NCI-H1436 treated with DMSO at 0.1 percent for 48 hours (cell line): ENCODE measurements around the gene NEK4.
"Not testable (repeated sequence)": the region's sequence is repeated elsewhere in the genome, so short reads cannot be mapped to it uniquely, and the experiment has no call there.

Experiments used
- DNase-seq: peaks from one replicate; lab custom pipeline; 2025; lab: John Stamatoyannopoulos, UW

The NEK4 gene

DNA sequence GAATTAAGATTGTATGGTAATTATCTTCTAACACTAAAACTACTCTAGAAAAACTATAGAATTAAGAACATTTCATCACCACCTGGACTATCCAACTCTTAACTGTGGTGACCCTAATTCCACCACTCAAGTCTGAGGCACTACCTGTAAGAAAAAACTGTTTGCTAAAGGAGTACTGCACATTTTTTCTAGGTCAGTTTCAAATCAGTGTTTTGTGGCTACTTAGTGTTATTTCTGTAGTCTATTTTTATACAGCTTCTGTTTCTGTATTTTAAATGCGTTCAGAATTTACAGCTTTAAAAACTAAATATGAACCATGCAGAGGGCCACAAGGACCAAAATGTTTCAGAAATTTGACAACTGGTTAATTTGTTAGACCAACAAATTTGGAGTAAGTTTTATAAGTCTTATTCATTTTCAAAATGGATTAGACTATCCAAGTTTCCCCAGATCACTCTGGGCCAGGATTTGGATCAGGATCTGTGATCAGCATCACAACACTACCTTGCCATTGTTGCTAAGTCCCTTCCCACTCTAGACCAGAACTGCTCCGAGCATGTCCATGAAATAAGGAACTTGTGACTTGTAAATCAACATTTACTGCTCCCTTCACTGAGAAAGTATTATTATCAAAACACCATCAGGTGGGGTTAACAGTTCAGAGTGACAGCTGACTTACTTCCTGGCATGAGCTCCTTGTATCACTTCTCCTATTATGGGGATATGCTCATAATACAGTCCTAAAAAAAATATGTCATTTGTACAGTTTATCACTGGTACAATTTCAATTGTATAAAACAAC is 73.7 kb downstream of the NEK4 start:
- DNase-seq, result no peak

DNA sequence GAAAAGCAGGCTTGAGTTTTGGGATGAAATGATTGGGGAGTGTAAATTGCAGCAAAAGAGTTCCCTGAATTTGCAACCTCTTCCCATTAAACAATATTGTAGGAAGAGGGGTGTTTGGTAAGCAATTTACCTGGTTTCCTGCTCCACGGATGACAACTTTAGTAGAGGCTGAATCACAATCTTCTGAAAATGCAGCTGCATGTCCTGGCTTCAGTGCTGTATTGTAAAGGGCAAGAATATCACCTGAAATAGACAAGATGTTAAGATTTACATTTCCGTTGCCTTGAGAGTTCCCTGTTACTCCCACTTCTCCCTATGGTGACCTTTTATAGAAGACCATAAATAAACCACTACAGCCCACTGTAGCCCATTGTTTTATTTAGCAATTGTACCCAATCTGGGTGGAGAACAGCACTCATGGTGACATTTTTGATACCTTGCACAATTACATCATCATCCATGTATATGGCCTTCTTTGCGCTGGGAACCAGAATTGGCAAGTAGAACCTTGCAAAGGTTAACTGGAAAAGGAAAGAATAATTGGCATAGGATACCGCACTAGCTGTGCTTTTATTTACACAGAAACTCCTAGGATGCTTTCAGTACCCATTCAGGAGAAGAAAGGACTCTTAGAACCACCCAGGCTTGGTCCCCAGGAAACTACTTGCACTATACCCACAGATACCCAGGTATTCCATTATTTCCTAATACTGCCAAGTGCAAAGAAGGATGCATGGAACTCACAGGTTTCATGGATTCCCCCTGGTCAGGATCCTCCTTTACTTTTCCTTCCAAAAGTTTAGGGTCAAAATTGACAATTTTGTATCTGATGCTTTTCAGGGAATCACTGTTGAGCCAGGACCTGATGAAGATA is 74.7 kb downstream of the NEK4 start:
- DNase-seq, result no peak

DNA sequence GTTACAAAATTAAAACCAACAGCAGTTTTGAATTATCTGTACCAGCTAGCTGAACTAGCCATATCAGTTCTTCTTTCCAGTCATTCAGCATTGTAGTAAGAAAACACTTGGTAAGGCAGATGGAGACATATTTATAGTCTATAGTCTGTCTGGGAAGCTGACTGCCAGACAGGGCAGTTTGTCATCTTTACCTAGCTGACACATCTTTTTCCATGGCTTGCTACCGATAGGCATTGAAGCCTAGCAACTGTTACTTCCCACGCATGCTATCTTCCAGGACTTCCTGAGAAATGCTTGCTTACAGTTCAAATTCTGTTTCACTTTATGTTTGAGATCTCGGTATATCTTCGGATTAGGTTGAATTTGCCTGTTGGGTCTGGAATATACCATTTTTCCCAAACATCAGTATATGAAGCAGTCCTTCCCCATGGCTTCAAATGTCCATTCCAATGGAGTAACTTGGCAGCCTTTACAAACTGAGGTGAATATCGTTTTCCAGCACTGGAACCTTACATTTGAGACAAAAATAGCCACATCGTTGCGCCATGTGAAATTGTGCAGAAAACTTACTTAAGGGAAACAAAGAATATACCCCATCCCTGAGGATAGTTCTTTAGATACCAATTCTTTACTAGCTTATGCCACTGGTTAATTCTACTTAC is 76.1 kb downstream of the NEK4 start:
- DNase-seq, result no peak

DNA sequence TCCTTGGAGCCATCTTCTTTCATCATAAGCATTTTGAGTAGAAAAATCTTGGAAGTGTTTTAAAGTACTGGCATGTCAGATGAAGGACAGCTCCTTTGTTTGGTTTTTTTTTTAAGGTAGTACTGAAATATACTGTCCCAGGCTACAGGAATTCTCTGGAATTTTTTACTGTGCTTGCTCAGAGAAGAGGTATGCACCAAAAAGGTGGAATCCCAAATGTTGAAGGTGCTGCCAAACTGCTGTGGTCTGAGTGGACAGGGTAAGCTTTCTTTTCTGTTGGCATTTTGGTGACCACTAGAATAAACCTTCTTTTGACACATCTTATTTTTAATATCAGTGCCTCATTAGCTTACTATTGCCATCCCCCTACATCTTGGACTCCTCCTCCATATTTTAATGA is 77.7 kb downstream of the NEK4 start:
- no peak for DNase-seq

DNA sequence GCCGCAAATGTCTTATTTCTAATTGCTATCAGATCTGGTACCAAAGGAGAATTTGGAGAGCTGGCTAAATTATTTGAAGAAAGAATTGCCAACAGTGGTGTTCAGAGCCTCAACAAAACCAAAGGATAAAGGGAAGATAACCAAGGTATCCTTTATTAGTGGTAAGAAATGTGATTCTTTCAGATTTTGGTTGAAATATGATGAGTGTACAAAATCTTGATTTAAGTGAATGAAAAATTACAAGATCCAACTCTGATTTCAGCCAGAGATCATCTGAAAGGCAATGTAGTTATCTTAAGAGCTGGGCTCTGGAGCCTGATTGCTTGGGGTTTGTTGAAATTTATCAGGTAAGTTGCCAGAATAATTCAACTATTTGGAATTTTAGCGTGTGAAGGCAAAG is 80.2 kb downstream of the NEK4 start:
- no peak for DNase-seq

DNA sequence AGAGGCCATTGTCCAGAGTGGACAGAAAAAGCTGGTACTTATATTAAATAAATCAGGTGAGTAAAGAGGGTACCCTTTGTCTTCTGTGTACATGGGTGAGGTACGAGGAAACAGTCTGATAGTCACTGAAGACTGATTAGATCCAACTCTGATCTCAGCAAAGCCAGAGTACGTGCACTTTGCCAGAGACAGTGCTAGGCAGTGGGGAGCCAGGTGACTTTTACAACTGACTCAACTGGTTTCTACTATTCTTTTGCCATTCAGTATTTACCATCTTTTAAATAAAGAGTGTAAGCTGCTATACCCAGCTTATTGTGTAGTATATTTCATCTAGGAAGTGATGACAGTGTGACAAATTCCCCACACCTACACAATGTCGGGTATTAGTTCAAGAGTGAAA is 81.6 kb downstream of the NEK4 start:
- DNase-seq, result no peak

DNA sequence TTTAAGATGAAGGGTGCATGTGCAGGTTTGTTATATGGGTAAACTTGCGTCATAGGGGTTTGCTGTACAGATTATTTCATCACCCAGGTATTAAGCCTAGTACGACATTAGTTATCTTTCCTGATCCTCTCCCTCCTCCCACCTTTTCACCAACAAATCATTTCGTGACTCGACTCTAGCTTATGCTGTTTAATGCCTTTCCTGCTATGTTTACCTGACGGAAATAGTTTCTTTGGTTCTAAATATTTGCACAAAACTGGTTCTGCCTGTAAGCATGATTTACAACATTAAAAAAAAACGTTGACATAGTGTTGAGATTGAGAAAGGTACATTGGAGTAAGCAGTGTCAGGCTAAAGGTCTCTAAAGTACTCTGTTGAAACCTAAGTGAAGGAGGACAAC is 82.5 kb downstream of the NEK4 start:
- no peak for DNase-seq

DNA sequence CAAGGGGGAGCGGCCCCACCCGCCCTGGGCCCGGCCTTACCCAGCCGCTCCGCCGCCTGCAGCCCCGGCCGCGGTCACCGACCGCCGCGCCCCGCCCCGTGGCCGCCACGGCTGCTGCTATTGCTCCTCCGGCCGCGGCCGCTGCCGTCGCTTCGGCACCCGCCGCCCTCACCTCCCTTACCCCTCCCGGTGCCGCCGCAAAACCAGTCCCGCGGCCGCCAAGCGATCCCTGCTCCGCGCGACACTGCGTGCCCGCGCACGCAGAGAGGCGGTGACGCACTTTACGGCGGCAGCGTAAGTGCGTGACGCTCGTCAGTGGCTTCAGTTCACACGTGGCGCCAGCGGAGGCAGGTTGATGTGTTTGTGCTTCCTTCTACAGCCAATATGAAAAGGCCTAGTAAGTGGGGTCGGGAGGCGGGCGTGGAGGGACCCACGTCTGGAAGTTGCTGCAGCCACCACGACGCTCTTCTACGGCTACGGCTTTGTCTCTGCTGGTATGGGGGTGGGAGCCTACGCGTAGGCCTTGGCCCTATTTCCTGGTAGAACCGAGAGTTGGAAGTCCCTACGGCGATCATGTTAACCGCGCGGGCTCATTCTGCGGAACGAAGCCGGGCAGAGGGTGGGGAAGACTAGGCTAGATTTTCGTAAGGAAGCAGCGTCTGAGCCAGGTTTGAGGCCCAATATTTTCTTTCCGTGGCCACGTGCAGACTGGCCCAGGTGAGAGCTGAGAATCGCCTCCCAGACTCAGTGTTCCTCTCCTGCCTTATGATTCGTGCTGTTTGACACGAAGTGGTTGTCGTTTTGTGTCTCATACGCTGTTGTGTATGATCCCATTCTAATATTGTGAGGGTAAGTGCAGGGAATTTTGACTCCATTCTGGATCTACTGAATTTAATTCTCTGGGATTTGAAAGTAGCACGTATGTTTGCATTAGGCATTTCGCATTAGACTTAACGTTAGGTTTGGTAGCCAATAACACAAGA is 84.7 kb downstream of the NEK4 start, which contains the start of the genes GNL3 and PBRM1:
Gene GNL3, plus strand, starts transcription at position 324 of the 983 bp plus-strand sequence. Its CDS starts 61 bp downstream, at position 385.
Gene PBRM1, minus strand, starts transcription at position 205 of the 983 bp plus-strand sequence.
- DNase-seq, result no peak

DNA sequence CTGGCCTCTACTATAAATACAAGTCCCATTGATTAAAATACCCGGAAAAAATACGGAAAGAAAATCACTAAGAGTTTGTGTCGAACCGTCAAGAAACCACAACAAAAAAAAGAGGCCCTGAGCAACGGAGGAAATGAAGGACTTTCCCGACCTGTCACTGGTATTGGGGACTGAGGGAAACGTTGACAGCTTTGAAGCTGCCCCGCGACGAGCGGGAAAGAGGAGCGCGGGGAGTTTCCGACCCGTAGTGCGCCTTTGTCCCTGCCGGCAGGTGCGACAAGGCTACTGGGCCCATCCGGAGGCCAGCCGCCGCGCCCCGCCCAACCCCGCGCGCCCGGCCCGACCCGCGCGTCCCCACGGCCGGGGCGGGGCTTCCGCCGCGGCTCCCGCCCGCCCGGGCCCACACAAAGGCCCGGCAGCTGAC is 85.4 kb downstream of the NEK4 start:
- DNase-seq, result no peak

DNA sequence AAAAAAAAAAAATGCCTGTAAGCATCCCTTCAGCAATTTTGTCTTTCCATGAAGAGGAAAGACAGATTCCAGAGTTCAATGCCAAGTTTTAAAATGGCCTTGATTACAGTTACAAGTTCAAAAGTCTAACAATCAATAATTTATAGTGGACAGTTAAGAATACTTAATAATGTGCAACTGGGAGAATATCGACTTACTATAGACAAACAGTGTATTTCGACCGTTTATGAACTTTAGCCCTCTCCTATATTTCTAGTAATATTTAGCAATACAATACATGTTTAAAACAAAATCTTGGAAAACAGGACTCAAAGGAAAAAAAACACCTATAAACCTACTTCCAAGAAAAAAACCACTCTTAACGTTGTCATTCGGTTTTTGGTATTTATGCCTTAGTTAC is 86.6 kb downstream of the NEK4 start:
- DNase-seq, result no peak

DNA sequence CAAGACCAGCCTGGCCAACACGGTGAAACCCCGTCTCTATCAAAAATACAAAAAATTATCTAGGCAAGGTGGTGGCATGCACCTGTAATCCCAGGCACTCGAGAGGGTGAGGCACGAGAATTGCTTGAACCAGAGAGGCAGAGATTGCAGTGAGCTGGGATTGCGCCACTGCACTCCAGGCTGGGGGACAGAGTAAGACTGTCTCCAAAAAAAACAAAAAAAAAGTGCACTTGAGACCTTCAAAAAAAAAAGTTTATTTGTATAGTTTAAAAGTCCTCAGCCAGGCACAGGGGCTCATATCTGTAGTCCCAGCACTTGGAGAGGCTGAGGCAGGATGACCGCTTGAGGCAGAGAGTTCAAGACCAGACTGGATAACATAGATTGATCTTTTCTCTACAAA is 87.1 kb downstream of the NEK4 start:
- no peak for DNase-seq

DNA sequence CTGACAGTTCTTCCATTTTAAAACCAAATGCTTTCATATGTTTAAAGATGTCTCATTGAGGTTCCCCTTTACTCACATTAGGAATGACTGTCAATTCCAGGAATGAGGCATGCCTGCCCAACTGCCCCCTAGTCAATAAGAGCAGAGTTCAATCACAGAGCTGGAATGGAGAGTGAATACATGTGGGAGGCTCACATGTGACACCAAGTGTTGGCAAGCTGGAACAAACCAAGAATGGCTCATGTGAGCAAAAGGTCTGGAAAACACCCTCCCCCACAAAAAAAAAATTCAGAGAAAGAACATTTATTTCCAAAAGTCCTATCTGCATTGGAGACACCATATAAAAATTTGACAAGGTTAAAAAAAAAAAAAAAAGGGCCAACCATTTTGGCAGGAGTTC is 88.7 kb downstream of the NEK4 start:
- no peak for DNase-seq

DNA sequence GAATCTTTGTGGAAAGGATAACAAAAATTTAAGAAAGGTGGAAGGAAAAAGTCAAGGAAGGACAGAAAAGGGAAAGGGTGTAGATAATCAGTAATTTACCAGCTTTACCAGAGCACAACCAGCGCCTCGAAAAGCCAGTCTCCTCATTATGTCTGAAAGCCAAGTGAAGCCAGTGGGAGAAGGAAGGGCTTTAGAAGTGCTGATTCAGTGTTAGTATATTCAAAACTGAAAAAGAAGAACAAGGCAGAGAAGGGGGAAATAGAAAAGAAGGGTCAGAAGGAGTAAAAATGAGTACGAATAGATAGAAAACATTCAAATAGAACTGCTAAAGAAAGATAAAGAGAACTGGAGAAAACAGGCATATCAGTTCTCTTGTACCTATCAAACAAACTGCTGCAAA is 89.1 kb downstream of the NEK4 start:
- DNase-seq, result no peak

DNA sequence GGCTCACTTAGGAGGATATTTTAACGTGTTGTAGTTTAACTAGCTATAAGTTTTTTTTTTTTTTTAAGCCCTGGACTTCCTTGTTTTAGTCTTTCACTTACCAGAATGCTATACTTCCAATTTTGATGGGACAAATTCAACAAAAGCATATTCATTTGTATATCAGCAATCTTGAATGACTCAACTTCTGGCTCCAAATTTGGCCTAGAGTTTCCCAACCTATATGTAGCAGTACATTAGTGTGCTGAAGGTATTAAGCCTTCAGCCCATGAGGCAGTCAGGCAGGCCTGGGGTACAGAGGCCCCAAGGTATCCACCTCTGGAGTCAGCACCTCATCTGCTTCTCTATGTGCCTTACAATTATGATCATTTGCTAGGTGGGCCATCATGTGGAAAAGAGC is 90.9 kb downstream of the NEK4 start:
- DNase-seq, result no peak

DNA sequence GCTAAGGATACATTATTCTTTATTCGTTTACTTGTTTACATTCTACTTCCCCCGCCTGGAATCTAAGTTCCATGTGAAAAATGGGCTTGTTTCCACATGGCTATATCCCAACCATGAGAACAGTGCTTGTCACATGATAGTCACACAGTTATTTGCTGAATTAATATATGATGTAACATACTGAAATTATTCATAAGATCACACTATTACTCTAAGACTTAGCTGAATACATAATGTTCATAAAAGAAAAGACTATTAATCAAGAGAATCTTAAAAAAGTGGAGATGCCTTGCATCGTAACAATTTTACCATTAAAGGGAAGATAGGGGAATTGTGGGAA is 91.6 kb downstream of the NEK4 start:
- no peak for DNase-seq

DNA sequence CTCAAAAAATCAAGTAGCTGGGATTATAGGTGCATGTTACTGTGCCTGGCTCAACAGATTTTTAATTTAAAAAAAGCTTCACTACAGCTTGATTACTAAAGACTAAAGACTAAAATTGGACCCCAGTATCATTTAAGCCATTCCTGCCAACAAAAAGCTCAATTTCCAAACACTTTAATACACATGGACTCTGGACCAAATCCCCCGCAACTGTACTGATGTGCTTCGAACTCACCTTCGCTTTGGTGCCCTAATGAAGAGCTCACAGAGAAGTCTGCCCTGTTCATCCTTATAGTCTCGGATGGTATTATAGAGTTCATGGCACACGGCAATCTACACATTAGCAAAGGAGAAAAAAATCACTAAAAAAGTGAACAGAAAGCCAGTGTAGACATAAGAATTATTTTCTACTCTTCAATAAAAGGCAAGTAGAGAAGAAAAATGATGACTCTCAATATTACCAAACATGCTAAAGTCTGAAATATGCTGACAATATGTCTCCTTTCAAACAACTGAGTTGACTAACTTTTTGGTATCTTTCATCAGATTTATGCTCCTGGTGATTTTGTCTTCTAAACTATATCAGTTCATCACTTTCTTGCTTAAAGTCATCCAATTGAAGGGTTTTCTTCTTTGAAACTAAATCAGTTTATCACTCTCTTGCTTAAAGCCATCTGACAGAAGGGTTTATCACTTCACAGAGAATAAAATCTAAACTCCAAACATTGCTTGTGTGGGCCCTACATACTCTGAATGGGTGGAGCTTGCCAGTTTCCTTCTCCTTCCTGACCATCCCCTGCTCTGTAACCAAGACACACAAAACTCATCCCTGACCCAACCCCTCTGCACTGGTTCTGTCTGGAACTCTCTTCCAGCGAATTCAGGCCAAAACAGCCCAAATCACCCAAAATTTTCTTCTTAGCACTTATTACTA is 92.2 kb downstream of the NEK4 start:
- DNase-seq, result no peak

DNA sequence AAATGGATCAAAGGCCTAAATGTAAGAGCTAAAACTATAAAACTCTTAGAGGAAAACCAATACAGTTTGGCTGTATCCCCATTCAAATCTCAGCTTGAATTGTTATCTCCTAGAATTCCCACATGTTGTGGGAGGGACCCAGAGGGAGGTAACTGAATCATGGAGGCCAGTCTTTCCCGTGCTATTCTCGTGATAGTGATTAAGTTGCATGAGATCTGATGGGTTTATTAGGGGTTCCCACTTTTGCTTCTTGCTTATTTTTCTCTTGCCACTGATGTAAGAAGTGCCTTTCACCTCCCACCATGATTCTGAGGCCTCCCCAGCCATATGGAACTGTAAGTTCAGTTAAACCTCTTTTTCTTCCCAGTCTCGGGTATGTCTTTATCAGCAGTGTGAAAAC is 94.5 kb downstream of the NEK4 start:
- not testable (repeated sequence) for DNase-seq

DNA sequence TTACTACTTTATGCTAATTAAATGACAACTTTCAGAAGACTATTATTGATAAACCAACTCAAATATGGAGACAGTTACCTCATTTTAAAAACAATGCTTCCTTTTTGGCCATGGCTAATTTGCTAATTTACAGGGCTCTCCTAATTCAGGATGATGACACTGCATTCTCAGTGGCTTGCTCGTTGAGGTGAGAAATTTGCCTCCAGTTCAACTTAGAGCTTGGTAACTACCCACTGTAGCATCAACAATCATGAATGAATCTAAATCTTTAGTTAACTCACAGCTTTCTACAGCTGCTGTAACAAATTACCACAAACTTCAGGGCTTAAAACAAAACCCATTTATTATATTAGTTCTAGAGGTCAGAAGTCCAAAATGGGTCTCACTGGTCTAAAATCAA is 99.1 kb downstream of the NEK4 start:
- DNase-seq, result no peak

DNA sequence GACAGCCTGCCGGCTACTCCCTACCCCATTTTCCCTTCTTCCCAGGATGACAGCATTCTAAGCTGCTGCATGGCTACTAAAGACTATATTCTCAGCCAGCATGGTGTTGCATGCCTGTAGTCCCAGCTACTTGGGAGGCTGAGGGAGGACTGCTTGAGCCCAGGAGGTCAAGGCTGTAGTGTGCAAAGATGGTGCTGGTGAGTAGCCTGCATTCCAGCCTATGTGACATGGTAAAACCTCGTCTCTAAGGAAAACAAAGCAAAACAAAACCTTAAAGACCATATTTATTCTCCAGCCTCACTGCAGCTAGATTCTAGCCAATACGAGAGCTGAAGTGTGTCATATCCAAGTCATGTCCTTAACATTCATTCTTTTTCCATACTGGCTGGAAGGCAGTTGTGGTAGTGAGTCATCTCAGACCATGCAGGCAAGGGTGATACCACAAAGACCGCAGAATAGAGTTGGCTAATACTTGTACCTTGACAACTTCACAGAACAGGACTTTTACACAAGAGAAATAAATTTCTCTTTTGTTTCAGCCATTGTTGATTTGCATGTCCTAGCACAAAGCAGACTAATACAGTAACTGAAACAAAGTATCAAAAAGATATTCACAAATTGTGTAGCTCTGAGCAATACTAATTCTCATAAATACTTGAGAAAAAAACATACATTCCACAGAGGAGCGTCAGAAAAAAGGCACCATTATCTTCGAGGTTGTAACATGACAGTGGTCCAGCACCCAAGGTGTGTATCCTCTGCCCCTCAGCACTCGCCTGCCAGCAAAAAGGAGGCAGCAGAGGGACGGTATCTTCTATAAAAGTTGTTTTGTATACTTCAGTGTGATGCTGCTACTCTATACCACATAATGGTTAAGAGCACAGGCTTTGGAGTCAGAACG is 99.9 kb downstream of the NEK4 start:
- DNase-seq, result no peak
